KMS-11 (cell line): ENCODE measurements around the gene GXYLT2.

Experiments used
- H2AFZ ChIP-seq: fragments of 200-600 bp; sonication (generic); 2 replicates; pipeline ENCODE4 v1.6.1; 2016; ENCODE audit warnings: antibody characterized with exemption, mixed run types, low read depth
- H3K27ac ChIP-seq: fragments of 200-600 bp; sonication (generic); 2 replicates; pipeline ENCODE4 v1.6.1; 2016; ENCODE audit warnings: mild to moderate bottlenecking, mixed run types
- H3K27me3 ChIP-seq: fragments of 200-600 bp; sonication (generic); 2 replicates; pipeline ENCODE4 v1.6.1; 2017; ENCODE audit warnings: mild to moderate bottlenecking, low read depth, mixed run types, moderate library complexity; ENCODE audit not compliant: insufficient read depth
- H3K36me3 ChIP-seq: fragments of 200-600 bp; sonication (generic); 2 replicates; pipeline ENCODE4 v1.6.1; 2017; ENCODE audit warnings: mild to moderate bottlenecking, mixed run types; ENCODE audit not compliant: insufficient read depth
- H3K4me1 ChIP-seq: fragments of 200-600 bp; sonication (generic); 2 replicates; pipeline ENCODE4 v1.6.1; 2016; ENCODE audit warnings: mild to moderate bottlenecking, low read depth, mixed run types; ENCODE audit not compliant: poor library complexity, severe bottlenecking
- H3K4me2 ChIP-seq: fragments of 200-600 bp; sonication (generic); 2 replicates; pipeline ENCODE4 v1.7.0; 2016; ENCODE audit warnings: mild to moderate bottlenecking, mixed run types
- H3K4me3 ChIP-seq: fragments of 200-600 bp; sonication (generic); IDR thresholded peaks from 2 replicates; pipeline ENCODE4 v1.6.1; 2017; ENCODE audit warnings: low read depth, low read length, mixed read lengths; ENCODE audit not compliant: insufficient read depth
- H3K79me2 ChIP-seq: fragments of 200-600 bp; sonication (generic); 2 replicates; pipeline ENCODE4 v1.6.1; 2016; ENCODE audit warnings: low read depth, mixed run types; ENCODE audit not compliant: insufficient read depth
- H3K9ac ChIP-seq: fragments of 200-600 bp; sonication (generic); 2 replicates; pipeline ENCODE4 v1.6.1; 2016; ENCODE audit warnings: mild to moderate bottlenecking, mixed run types
- H4K20me1 ChIP-seq: fragments of 200-600 bp; sonication (generic); 2 replicates; pipeline ENCODE4 v1.6.1; 2016; ENCODE audit warnings: mild to moderate bottlenecking, mixed run types; ENCODE audit not compliant: insufficient read depth
- CTCF ChIP-seq: fragments of 200-600 bp; sonication (generic); conservative IDR thresholded peaks from 2 replicates; pipeline ENCODE4 v1.6.1; 2017; ENCODE audit warnings: low read depth, mild to moderate bottlenecking, antibody characterized with exemption, low read length, moderate library complexity, mixed read lengths

The GXYLT2 gene

GRCh38 chr3:73009750-73010149 is 121.9 kb downstream of the GXYLT2 start:
- no peak for TF ChIP-seq CTCF
- Histone ChIP-seq H4K20me1 (peaks cover 9% of the 10 kb centered on the region; the same call in 1 of the 2 replicates), H3K79me2 (peaks cover 94% of the 10 kb centered on the region), H3K36me3 (no peaks in the 10 kb centered on the region), H3K4me2 (no peak overlapping the region), H2AFZ (no peak overlapping the region), H3K4me1 (no peaks in the 10 kb centered on the region), H3K4me3 (no peak overlapping the region), H3K9ac (no peak overlapping the region), H3K27ac (no peak overlapping the region), H3K27me3 (no peaks in the 10 kb centered on the region)

- Histone ChIP-seq H3K9ac (no peak overlapping the region), H4K20me1 (peaks cover 9% of the 10 kb centered on the region; the same call in 1 of the 2 replicates), H3K36me3 (no peaks in the 10 kb centered on the region), H2AFZ (no peak overlapping the region), H3K4me2 (no peak overlapping the region), H3K4me1 (no peaks in the 10 kb centered on the region), H3K79me2 (peaks cover 96% of the 10 kb centered on the region), H3K27me3 (no peaks in the 10 kb centered on the region), H3K4me3 (no peak overlapping the region), H3K27ac (no peak overlapping the region)
- TF ChIP-seq CTCF: no peak
Observed at GRCh38 chr3:73010158-73010557, 122.3 kb downstream of the GXYLT2 start.

GRCh38 chr3:73018298-73018697 is 130.5 kb downstream of the GXYLT2 start:
- H3K9ac ChIP-seq: no peak overlapping the region
- H3K4me3 ChIP-seq: no peak overlapping the region
- no peak for TF ChIP-seq CTCF
- 0 out of 2 replicates have a peak, but pooled peaks cover 12% of the 10 kb centered on the region for H4K20me1 ChIP-seq
- H3K79me2 ChIP-seq: peaks cover 94% of the 10 kb centered on the region
- no peak overlapping the region for H3K27ac ChIP-seq
- no peak overlapping the region for H3K4me2 ChIP-seq
- H2AFZ ChIP-seq: no peak overlapping the region
- no peaks in the 10 kb centered on the region for H3K27me3 ChIP-seq
- H3K4me1 ChIP-seq: peaks cover 10% of the 10 kb centered on the region
- no peaks in the 10 kb centered on the region for H3K36me3 ChIP-seq

GRCh38 chr3:73018790-73019441 is 131.1 kb downstream of the GXYLT2 start:
- Histone ChIP-seq H3K27me3 (no peaks in the 10 kb centered on the region), H3K4me2 (no peak overlapping the region), H3K4me1 (peaks cover 10% of the 10 kb centered on the region), H2AFZ (no peak overlapping the region), H3K27ac (no peak overlapping the region), H3K36me3 (no peaks in the 10 kb centered on the region), H3K9ac (no peak overlapping the region), H3K4me3 (no peak overlapping the region), H4K20me1 (0 out of 2 replicates have a peak, but pooled peaks cover 12% of the 10 kb centered on the region), H3K79me2 (peaks cover 93% of the 10 kb centered on the region)
- no peak for TF ChIP-seq CTCF
